ENCODE results near the gene CRABP2. TPM values are rescaled to one million over a fixed set of nuclear protein-coding genes. Genes with fewer than 3 reads are reported as not detected.
A peak's percentile ranks its signal among the peaks of the same experiment; 100 is the strongest.

CRABP2 gene
- total RNA-seq, 1 experiment from 2014 or later: 137 TPM

- DNase-seq: peak; percentile 97
Observed at GRCh38 chr1:156692925-156693847, 12.2 kb downstream of the CRABP2 start.

GRCh38 chr1:156692441-156692924, 12.9 kb downstream of the CRABP2 start:
- H3K36me3 ChIP-seq (replicated peaks; ENCODE audit: control insufficient read depth, insufficient read depth, low read length): no peaks in the 10 kb centered on the region
- peak overlapping the region; percentile 12 for H3K4me3 ChIP-seq (ENCODE audit: insufficient read depth, low read depth, low read length)
- peak; percentile 66 for DNase-seq
- H3K27me3 ChIP-seq (ENCODE audit: control insufficient read depth, insufficient read depth, low read length): peaks cover 10% of the 10 kb centered on the region

More at GRCh38 chr1:156692925-156693847, 12.2 kb downstream of the CRABP2 start:
- H3K27me3 ChIP-seq (ENCODE audit: control insufficient read depth, insufficient read depth, low read length): peaks cover 10% of the 10 kb centered on the region
- H3K4me3 ChIP-seq (ENCODE audit: insufficient read depth, low read depth, low read length): peak overlapping the region; percentile 15
- H3K36me3 ChIP-seq (replicated peaks; ENCODE audit: control insufficient read depth, insufficient read depth, low read length): no peaks in the 10 kb centered on the region

- Histone ChIP-seq H3K27me3 (ENCODE audit: control insufficient read depth, insufficient read depth, low read length) (peaks cover 10% of the 10 kb centered on the region), H3K4me3 (ENCODE audit: insufficient read depth, low read depth, low read length) (0 out of 2 replicates have a peak overlapping the region, but pooled peaks have one; percentile 12), H3K36me3 (replicated peaks; ENCODE audit: control insufficient read depth, insufficient read depth, low read length) (no peaks in the 10 kb centered on the region)
- DNase-seq: peak; percentile 75
Observed at GRCh38 chr1:156691665-156692440, 13.5 kb downstream of the CRABP2 start.

- DNase-seq: no peak
- Histone ChIP-seq H3K4me3 (ENCODE audit: insufficient read depth, low read depth, low read length) (no peak overlapping the region), H3K36me3 (replicated peaks; ENCODE audit: control insufficient read depth, insufficient read depth, low read length) (no peaks in the 10 kb centered on the region), H3K27me3 (ENCODE audit: control insufficient read depth, insufficient read depth, low read length) (peaks cover 10% of the 10 kb centered on the region)
Observed at GRCh38 chr1:156691191-156691590, 14.2 kb downstream of the CRABP2 start.

- Histone ChIP-seq H3K27me3 (ENCODE audit: control insufficient read depth, insufficient read depth, low read length) (peaks cover 10% of the 10 kb centered on the region), H3K36me3 (replicated peaks; ENCODE audit: control insufficient read depth, insufficient read depth, low read length) (no peaks in the 10 kb centered on the region), H3K4me3 (ENCODE audit: insufficient read depth, low read depth, low read length) (no peak overlapping the region)
- DNase-seq: no peak
Observed at GRCh38 chr1:156690675-156691036, 14.7 kb downstream of the CRABP2 start.

- DNase-seq: peak; percentile 64
- peak overlapping the region; percentile 19 for H3K4me3 ChIP-seq (ENCODE audit: insufficient read depth, low read depth, low read length)
- H3K36me3 ChIP-seq (replicated peaks; ENCODE audit: control insufficient read depth, insufficient read depth, low read length): no peaks in the 10 kb centered on the region
- peaks cover 10% of the 10 kb centered on the region for H3K27me3 ChIP-seq (ENCODE audit: control insufficient read depth, insufficient read depth, low read length)
Observed at GRCh38 chr1:156689953-156690674, 15.3 kb downstream of the CRABP2 start.

GRCh38 chr1:156689035-156689952, 16.1 kb downstream of the CRABP2 start:
- Histone ChIP-seq H3K4me3 (ENCODE audit: insufficient read depth, low read depth, low read length) (peak overlapping the region; percentile 19), H3K36me3 (replicated peaks; ENCODE audit: control insufficient read depth, insufficient read depth, low read length) (no peaks in the 10 kb centered on the region), H3K27me3 (ENCODE audit: control insufficient read depth, insufficient read depth, low read length) (peaks cover 10% of the 10 kb centered on the region)
- DNase-seq: peak; percentile 94

- peak; percentile 26 for DNase-seq
- Histone ChIP-seq H3K27me3 (ENCODE audit: control insufficient read depth, insufficient read depth, low read length) (peaks cover 2% of the 10 kb centered on the region), H3K36me3 (replicated peaks; ENCODE audit: control insufficient read depth, insufficient read depth, low read length) (no peaks in the 10 kb centered on the region), H3K4me3 (ENCODE audit: insufficient read depth, low read depth, low read length) (no peak overlapping the region)
Observed at GRCh38 chr1:156684227-156684782, 21.1 kb downstream of the CRABP2 start.

- DNase-seq: peak; percentile 66
- H3K27me3 ChIP-seq (ENCODE audit: control insufficient read depth, insufficient read depth, low read length): no peaks in the 10 kb centered on the region; the same call in 1 of the 2 replicates
- H3K4me3 ChIP-seq (ENCODE audit: insufficient read depth, low read depth, low read length): no peak overlapping the region
Observed at GRCh38 chr1:156682166-156682890, 23.1 kb downstream of the CRABP2 start.

GRCh38 chr1:156681196-156681960, 24.0 kb downstream of the CRABP2 start:
- no peak for DNase-seq
- Histone ChIP-seq H3K4me3 (ENCODE audit: insufficient read depth, low read depth, low read length) (no peak overlapping the region), H3K27me3 (ENCODE audit: control insufficient read depth, insufficient read depth, low read length) (no peaks in the 10 kb centered on the region; the same call in 1 of the 2 replicates), H3K36me3 (replicated peaks; ENCODE audit: control insufficient read depth, insufficient read depth, low read length) (no peaks in the 10 kb centered on the region)

More at GRCh38 chr1:156682166-156682890, 23.1 kb downstream of the CRABP2 start:
- H3K36me3 ChIP-seq (replicated peaks; ENCODE audit: control insufficient read depth, insufficient read depth, low read length): no peaks in the 10 kb centered on the region

GRCh38 chr1:156680056-156680455, 25.3 kb downstream of the CRABP2 start:
- Histone ChIP-seq H3K4me3 (ENCODE audit: insufficient read depth, low read depth, low read length) (no peak overlapping the region), H3K27me3 (ENCODE audit: control insufficient read depth, insufficient read depth, low read length) (no peaks in the 10 kb centered on the region; the same call in 1 of the 2 replicates), H3K36me3 (replicated peaks; ENCODE audit: control insufficient read depth, insufficient read depth, low read length) (peaks cover 2% of the 10 kb centered on the region)
- no peak for DNase-seq

All from H7 (cell line).